Measurements from ENCODE around the gene FAM177A1.

- TF ChIP-seq CTCF (IDR thresholded peaks at IDR 0.05 in 8 of 11, conservative IDR thresholded peaks at IDR 0.05 in 3 of 11) = no peak
- TF ChIP-seq POLR2AphosphoS5 (IDR thresholded peaks at IDR 0.05) = no peak
- no peak for TF ChIP-seq POLR2A (IDR thresholded peaks at IDR 0.05)
Observed at GRCh38 chr14:35001621-35002020, 44.5 kb upstream of the FAM177A1 start.

All from spleen (tissue), 7 donors.